ENCODE measurements around the gene TNFRSF25.

DNA sequence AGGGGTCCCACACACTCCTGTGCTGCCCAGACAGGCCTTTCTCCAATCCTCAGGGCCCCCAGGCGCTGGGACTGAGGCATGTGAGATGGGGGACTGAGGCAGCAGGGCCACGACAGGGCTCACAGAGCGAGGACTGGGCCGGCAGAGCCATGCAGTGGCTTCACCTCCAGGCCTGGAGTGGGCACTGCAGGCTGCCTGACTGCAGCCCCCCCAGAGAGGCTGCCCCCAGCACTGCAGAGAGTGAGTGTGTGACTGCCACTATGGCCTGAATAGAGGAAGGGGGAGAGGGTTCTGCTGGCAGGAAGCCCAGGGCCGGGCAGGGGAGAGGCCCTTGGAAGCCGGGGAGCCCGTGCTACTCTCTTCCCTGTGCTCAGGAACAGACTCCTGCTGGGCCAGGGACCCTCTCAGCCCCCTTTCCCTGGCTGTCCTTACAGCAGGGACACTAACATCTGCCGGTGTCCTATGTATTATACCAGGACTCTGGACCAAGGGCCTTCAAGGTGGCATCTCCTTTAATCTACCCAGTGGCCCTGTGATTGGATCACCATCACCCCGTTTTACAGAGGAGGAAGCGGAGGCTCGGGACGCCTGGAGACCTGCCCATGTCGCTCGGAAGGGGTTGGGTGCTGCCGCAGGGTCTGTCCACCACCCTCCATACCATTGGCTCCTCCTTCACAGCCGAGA, 45.7 kb upstream of the TNFRSF25 start:
- TF ChIP-seq, protein P1, sequence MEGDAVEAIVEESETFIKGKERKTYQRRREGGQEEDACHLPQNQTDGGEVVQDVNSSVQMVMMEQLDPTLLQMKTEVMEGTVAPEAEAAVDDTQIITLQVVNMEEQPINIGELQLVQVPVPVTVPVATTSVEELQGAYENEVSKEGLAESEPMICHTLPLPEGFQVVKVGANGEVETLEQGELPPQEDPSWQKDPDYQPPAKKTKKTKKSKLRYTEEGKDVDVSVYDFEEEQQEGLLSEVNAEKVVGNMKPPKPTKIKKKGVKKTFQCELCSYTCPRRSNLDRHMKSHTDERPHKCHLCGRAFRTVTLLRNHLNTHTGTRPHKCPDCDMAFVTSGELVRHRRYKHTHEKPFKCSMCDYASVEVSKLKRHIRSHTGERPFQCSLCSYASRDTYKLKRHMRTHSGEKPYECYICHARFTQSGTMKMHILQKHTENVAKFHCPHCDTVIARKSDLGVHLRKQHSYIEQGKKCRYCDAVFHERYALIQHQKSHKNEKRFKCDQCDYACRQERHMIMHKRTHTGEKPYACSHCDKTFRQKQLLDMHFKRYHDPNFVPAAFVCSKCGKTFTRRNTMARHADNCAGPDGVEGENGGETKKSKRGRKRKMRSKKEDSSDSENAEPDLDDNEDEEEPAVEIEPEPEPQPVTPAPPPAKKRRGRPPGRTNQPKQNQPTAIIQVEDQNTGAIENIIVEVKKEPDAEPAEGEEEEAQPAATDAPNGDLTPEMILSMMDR (IDR thresholded peaks at IDR 0.05; ENCODE audit: poor library complexity, severe bottlenecking): no peak
- no peak for TF ChIP-seq EZH2 (IDR thresholded peaks at IDR 0.05; ENCODE audit: borderline replicate concordance, insufficient read depth, low read length, poor library complexity, severe bottlenecking)
